ENCODE data around the gene SLC29A4.

- TF ChIP-seq POLR2AphosphoS5 (IDR thresholded peaks at IDR 0.05; ENCODE audit: low read depth, low read length) (no peak), POLR2A (IDR thresholded peaks at IDR 0.05; ENCODE audit: low read depth, low read length) (no peak)
Measured at GRCh38 chr7:5289355-5289754, 6.6 kb downstream of the SLC29A4 start.
